ENCODE results near the gene PPARD. TPM values are rescaled to one million over a fixed set of nuclear protein-coding genes. Genes with fewer than 3 reads are reported as not detected.
"Not testable (repeated sequence)": the region's sequence is repeated elsewhere in the genome, so short reads cannot be mapped to it uniquely, and the experiment has no call there.

The PPARD gene
- total RNA-seq, 1 donor from 2014 or later, result 19.0 TPM

DNA sequence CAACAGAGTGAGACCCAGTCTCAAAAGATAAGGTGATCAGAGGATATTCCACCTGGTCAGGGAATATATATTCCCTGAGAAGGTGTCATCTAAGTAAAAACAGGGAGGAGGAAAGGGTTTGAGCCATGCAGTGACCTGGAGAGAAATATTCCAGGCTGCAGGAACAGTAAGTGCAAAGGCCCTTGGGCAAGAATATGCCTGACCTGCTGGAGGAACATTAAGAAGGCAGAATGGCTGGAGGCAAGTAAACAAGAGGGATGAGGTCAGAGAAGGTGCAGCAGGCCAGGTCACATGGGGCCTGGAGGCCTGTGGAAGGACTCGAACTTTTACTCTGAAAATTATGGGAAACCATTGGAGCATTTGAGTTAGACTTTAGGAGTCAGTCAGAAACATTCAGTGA, 38.1 kb upstream of the PPARD start:
- Mint-ChIP-seq H3K4me3 (peak overlapping the region; percentile 85), H3K27me3 (no peaks in the 10 kb centered on the region), H3K27ac (peak overlapping the region; percentile 96), H3K9me3 (no peaks in the 10 kb centered on the region), H3K36me3 (ENCODE audit: low read depth) (peaks cover 55% of the 10 kb centered on the region), H3K4me1 (peaks cover 63% of the 10 kb centered on the region)
- no peak for DNase-seq
- intact Hi-C loops (cut with micrococcal nuclease), result no loop called here

GRCh38 chr6:35305117-35305516, 37.2 kb upstream of the PPARD start:
- DNase-seq, result peak; percentile 77
- Mint-ChIP-seq H3K4me3 (no peak overlapping the region), H3K4me1 (peaks cover 64% of the 10 kb centered on the region)

GRCh38 chr6:35307138-35307537, 35.2 kb upstream of the PPARD start:
- H3K9me3 Mint-ChIP-seq; DNase-seq; intact Hi-C loops (cut with micrococcal nuclease); H3K27me3 Mint-ChIP-seq; H3K4me3 Mint-ChIP-seq: not testable (repeated sequence)
- Mint-ChIP-seq H3K27ac (peak overlapping the region; percentile 48), H3K4me1 (peaks cover 69% of the 10 kb centered on the region), H3K36me3 (ENCODE audit: low read depth) (peaks cover 62% of the 10 kb centered on the region)

More at GRCh38 chr6:35305117-35305516, 37.2 kb upstream of the PPARD start:
- Mint-ChIP-seq H3K27ac (no peak overlapping the region), H3K9me3 (no peaks in the 10 kb centered on the region), H3K36me3 (ENCODE audit: low read depth) (peaks cover 57% of the 10 kb centered on the region), H3K27me3 (no peaks in the 10 kb centered on the region)
- intact Hi-C loops (cut with micrococcal nuclease), result no loop called here

DNA sequence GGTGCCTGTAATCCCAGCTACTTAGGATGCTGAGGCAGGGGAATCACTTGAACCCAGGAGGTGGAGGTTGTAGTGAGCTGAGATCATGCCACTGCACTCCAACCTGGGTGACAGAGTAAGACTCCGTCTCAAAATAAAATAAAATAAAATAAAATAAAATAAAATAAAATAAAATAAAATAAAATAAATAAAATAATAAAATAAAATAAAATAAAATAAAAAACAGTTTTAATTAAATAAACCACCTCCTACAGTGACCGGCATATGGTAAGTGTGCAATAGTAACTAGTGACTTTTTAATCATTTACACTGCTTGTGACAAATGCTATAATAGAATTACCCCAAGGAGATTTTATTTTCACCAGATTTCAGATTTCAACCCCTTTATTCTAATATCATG, 33.8 kb upstream of the PPARD start:
- H3K4me3 Mint-ChIP-seq; DNase-seq; intact Hi-C loops (cut with micrococcal nuclease); H3K9me3 Mint-ChIP-seq; H3K27me3 Mint-ChIP-seq: not testable (repeated sequence)
- peak overlapping the region; percentile 90 for H3K27ac Mint-ChIP-seq
- peaks cover 61% of the 10 kb centered on the region for H3K36me3 Mint-ChIP-seq (ENCODE audit: low read depth)
- H3K4me1 Mint-ChIP-seq, result peaks cover 68% of the 10 kb centered on the region

DNA sequence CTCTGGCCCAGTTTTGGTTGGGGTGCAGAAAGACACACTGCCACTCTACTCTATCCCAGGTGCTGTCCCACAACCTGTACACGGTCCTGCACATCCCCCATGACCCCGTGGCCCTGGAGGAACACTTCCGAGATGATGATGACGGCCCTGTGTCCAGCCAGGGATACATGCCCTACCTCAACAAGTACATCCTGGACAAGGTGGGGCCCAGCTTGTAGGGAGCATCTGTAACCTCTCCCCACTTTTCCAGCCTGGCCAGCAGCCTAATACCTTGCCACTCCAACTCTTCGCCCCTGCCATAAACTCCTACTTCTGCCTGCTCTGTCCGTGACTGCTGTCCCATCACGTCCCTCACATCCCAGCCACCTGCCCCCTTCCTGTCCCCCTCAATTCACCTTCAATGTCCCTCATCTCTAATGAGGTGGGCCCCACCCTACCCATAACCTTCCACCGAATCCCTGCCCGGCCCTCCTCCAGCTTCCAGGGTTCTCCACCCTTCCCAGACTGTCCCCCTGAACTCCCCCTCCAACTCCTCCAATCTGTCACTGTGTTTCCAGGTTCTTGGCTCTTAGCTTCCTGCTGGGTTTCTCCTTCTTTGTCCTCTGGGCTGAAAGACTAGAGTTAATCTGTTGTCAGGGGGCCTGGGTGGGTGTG, 32.6 kb upstream of the PPARD start:
- DNase-seq, result no peak
- H3K9me3 Mint-ChIP-seq, result no peaks in the 10 kb centered on the region
- peaks cover 69% of the 10 kb centered on the region for H3K4me1 Mint-ChIP-seq
- no peaks in the 10 kb centered on the region for H3K27me3 Mint-ChIP-seq
- intact Hi-C loops (cut with micrococcal nuclease), result loop anchor here (1.0 to 2.0 kb wide), 2 partner anchors 10 to 17 kb away; no protein-coding TSS in a partner anchor
- peaks cover 62% of the 10 kb centered on the region for H3K36me3 Mint-ChIP-seq (ENCODE audit: low read depth)
- peak overlapping the region; percentile 90 for H3K27ac Mint-ChIP-seq
- H3K4me3 Mint-ChIP-seq, result peak overlapping the region; percentile 74

DNA sequence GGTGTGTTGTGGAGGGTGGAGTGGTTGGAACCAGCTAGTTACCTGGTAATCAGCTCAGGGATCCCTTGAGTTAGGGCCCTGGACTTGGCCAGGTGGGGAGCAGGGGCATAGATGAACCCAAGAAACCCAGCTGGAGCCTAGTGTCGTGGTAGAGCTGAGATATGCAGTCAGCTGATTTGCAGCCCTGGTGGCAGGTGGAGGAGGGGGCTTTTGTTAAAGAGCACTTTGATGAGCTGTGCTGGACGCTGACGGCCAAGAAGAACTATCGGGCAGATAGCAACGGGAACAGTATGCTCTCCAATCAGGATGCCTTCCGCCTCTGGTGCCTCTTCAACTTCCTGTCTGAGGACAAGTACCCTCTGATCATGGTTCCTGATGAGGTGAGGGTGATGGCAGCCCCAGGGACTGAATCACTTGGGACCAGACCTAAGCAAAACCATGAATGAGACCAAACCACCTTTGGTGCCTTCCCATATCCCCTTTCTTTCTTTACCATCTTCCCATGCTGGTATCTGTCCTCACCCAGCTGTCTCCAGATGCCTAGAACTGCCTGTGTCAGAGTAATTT, 32.0 kb upstream of the PPARD start:
- H3K4me3 Mint-ChIP-seq, result peak overlapping the region; percentile 74
- H3K9me3 Mint-ChIP-seq, result no peaks in the 10 kb centered on the region
- H3K4me1 Mint-ChIP-seq, result peaks cover 73% of the 10 kb centered on the region
- peak overlapping the region; percentile 90 for H3K27ac Mint-ChIP-seq
- H3K36me3 Mint-ChIP-seq (ENCODE audit: low read depth), result peaks cover 67% of the 10 kb centered on the region
- no peaks in the 10 kb centered on the region for H3K27me3 Mint-ChIP-seq
- peak; percentile 73 for DNase-seq
- intact Hi-C loops (cut with micrococcal nuclease), result loop anchor here (1.0 to 2.0 kb wide), 2 partner anchors 11 to 16 kb away; no protein-coding TSS in a partner anchor

GRCh38 chr6:35311390-35312075, 30.8 kb upstream of the PPARD start:
- Mint-ChIP-seq H3K4me3 (peak overlapping the region; percentile 74), H3K4me1 (peaks cover 79% of the 10 kb centered on the region), H3K27ac (peak overlapping the region; percentile 90), H3K27me3 (no peaks in the 10 kb centered on the region), H3K9me3 (no peaks in the 10 kb centered on the region), H3K36me3 (ENCODE audit: low read depth) (peaks cover 69% of the 10 kb centered on the region)
- intact Hi-C loops (cut with micrococcal nuclease), result loop anchor here (1.0 to 2.0 kb wide), 2 partner anchors 9 to 15 kb away; no protein-coding TSS in a partner anchor
- DNase-seq, result peak; percentile 88

- H3K27ac Mint-ChIP-seq, result peak overlapping the region; percentile 90
- H3K4me1 Mint-ChIP-seq, result peaks cover 75% of the 10 kb centered on the region
- H3K27me3 Mint-ChIP-seq, result no peaks in the 10 kb centered on the region
- intact Hi-C loops (cut with micrococcal nuclease), result no loop called here
- H3K9me3 Mint-ChIP-seq, result no peaks in the 10 kb centered on the region
- peaks cover 69% of the 10 kb centered on the region for H3K36me3 Mint-ChIP-seq (ENCODE audit: low read depth)
- peak overlapping the region; percentile 74 for H3K4me3 Mint-ChIP-seq
- DNase-seq, result no peak
These were observed 30.1 kb upstream of the PPARD start for GRCh38 chr6:35312076-35312800.

DNA sequence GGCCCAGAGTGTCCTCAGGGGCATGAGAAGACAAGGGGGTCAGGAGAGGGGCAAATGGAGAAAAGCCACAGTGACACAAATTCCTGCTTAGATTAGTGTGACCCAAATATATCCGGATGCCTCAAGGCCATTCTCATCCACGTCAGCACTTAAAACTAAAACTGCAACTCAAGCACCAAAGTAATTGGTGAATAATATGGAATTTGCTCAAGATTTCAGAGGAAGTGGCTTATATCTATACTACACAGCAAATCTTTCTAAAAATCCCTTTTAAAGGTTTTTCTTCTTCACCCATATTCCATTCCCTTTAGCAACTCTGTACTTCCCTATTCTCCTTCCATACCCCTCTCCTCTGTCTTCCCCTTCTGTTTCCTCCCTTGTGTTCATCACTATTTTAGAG, 29.6 kb upstream of the PPARD start:
- H3K27me3 Mint-ChIP-seq, result no peaks in the 10 kb centered on the region
- H3K36me3 Mint-ChIP-seq (ENCODE audit: low read depth), result peaks cover 73% of the 10 kb centered on the region
- H3K4me3 Mint-ChIP-seq, result peak overlapping the region; percentile 74
- intact Hi-C loops (cut with micrococcal nuclease), result no loop called here
- DNase-seq, result no peak
- H3K4me1 Mint-ChIP-seq, result peaks cover 70% of the 10 kb centered on the region
- peak overlapping the region; percentile 90 for H3K27ac Mint-ChIP-seq
- H3K9me3 Mint-ChIP-seq, result no peaks in the 10 kb centered on the region

DNA sequence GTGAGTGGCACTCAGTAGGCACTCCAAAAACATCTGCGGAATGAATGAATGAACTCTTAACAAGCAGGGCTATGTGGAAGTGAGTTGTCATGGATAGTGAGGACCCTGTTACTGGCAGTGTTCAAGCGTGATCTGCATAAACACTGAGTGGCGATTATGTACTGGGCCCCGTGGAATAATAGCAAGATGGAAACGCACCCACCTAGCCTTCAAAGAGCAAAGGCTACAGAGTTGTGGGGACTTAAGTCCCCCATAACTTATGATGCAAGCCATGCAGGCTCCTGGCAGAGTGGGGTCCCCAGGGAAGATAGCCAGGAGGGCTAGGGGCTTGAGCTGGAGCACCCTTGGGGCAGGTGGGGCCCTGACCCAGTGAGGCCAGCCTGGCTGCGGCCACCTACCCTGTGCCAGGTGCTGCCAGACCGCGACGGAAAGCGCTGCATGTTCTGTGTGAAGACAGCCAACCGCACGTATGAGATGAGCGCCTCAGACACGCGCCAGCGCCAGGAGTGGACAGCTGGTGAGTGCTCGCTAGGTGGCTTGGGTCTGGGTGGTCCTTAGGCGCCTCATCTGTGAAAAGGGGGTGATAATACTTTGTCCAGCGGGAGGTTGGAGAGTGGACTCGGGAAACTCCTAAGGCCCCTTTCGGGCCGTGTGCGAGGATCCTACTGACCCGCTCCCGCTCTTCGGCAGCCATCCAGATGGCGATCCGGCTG, 24.7 kb upstream of the PPARD start:
- H3K4me3 Mint-ChIP-seq, result no peak overlapping the region
- H3K36me3 Mint-ChIP-seq (ENCODE audit: low read depth), result peaks cover 79% of the 10 kb centered on the region
- no peak overlapping the region for H3K27ac Mint-ChIP-seq
- H3K9me3 Mint-ChIP-seq, result no peaks in the 10 kb centered on the region
- H3K27me3 Mint-ChIP-seq, result no peaks in the 10 kb centered on the region
- H3K4me1 Mint-ChIP-seq, result peaks cover 32% of the 10 kb centered on the region
- peak; percentile 49 for DNase-seq
- intact Hi-C loops (cut with micrococcal nuclease), result no loop called here

DNA sequence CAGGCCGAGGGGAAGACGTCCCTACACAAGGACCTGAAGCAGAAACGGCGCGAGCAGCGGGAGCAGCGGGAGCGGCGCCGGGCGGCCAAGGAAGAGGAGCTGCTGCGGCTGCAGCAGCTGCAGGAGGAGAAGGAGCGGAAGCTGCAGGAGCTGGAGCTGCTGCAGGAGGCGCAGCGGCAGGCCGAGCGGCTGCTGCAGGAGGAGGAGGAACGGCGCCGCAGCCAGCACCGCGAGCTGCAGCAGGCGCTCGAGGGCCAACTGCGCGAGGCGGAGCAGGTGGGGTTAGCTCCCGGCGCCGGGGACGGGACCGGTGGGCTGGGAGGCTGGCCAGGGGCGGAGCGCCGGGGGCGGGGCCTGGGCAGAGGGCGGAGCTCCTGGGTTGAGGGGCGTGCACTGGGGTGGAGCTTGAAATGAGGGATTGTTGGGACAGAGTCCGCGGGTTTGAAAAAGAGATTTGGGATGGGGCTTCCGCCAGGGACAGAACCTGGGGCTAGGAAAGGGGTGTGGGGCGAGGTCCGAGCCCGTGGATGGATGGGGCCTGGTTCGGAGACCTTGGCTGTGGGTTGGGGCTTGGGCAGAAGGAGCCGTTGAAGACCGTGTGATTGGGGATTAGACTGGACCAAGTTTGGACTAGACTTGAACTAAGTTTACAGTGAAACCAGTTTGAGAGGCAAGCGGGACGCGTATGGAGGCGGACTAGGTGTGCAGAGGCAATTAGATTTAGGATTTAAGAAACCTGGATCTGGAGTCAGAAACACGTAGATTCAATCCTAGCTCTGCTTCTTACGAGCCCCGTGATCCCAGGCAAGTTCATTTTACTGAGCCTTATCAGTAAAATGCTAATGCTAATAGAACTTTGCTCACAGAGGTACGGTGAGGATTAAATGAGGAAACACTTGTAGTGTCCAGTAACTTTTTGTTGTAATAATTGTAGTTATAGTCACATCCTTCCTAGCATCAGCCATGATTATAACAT, 23.9 kb upstream of the PPARD start:
- no peaks in the 10 kb centered on the region for H3K9me3 Mint-ChIP-seq
- H3K4me3 Mint-ChIP-seq, result no peak overlapping the region
- H3K36me3 Mint-ChIP-seq (ENCODE audit: low read depth), result peaks cover 77% of the 10 kb centered on the region
- H3K27ac Mint-ChIP-seq, result no peak overlapping the region
- peak; percentile 53 for DNase-seq
- intact Hi-C loops (cut with micrococcal nuclease), result no loop called here
- H3K27me3 Mint-ChIP-seq, result no peaks in the 10 kb centered on the region
- H3K4me1 Mint-ChIP-seq, result peaks cover 25% of the 10 kb centered on the region

DNA sequence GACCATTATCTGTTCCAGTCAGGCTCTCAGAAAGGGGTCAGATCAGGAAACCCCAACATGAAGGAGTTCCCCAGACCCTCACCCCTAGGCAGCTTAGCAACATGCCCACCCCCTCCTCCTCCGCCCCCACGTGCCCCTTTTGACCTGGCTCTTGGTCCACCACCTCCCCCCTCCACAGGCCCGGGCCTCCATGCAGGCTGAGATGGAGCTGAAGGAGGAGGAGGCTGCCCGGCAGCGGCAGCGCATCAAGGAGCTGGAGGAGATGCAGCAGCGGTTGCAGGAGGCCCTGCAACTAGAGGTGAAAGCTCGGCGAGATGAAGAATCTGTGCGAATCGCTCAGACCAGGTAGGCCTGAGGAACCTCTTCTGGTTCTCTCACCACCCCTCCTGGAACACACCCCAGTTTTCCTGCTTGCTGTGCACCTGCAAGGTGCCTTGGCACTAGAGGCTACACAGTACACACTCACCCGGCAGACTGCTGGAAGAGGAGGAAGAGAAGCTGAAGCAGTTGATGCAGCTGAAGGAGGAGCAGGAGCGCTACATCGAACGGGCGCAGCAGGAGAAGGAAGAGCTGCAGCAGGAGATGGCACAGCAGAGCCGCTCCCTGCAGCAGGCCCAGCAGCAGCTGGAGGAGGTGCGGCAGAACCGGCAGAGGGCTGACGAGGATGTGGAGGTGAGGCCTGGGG, 22.9 kb upstream of the PPARD start:
- intact Hi-C loops (cut with micrococcal nuclease), result no loop called here
- Mint-ChIP-seq H3K36me3 (ENCODE audit: low read depth) (peaks cover 72% of the 10 kb centered on the region), H3K27me3 (no peaks in the 10 kb centered on the region), H3K4me1 (peaks cover 19% of the 10 kb centered on the region), H3K9me3 (no peaks in the 10 kb centered on the region), H3K4me3 (no peak overlapping the region), H3K27ac (no peak overlapping the region)
- DNase-seq, result no peak
